ENCODE data around the gene COL11A1.

DNA sequence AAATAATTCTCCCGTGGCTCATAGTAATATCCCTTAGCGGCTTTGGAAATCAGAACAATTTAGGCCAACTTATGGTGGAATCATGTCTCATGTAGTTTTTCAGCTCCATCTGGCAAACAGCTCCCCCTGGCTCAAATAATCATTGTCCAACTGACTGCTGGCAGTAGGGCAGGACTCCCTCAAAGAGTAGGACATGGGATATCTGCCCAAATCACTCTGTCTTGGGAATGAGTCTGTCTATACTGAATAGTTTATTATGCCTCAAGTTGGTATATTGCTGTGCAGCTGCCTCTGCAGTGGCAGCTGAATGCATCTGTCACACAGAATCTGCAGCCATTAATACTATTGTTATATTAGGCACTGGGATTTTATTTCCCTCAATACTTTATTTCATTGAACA is 255.7 kb downstream of the COL11A1 start:
- TF ChIP-seq, protein P1, sequence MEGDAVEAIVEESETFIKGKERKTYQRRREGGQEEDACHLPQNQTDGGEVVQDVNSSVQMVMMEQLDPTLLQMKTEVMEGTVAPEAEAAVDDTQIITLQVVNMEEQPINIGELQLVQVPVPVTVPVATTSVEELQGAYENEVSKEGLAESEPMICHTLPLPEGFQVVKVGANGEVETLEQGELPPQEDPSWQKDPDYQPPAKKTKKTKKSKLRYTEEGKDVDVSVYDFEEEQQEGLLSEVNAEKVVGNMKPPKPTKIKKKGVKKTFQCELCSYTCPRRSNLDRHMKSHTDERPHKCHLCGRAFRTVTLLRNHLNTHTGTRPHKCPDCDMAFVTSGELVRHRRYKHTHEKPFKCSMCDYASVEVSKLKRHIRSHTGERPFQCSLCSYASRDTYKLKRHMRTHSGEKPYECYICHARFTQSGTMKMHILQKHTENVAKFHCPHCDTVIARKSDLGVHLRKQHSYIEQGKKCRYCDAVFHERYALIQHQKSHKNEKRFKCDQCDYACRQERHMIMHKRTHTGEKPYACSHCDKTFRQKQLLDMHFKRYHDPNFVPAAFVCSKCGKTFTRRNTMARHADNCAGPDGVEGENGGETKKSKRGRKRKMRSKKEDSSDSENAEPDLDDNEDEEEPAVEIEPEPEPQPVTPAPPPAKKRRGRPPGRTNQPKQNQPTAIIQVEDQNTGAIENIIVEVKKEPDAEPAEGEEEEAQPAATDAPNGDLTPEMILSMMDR (IDR thresholded peaks at IDR 0.05): no peak
- TF ChIP-seq ZFX (IDR thresholded peaks at IDR 0.05; ENCODE audit: borderline replicate concordance): no peak
